GM12892 (cell line): ENCODE data around the gene BHLHE40. TPM values are rescaled to one million over a fixed set of nuclear protein-coding genes. Genes with fewer than 3 reads are reported as not detected.

ENCODE experiments used
- DNase-seq: peaks from one replicate; pipeline ENCODE4 v3.0.0; 2011; ENCODE audit not compliant: insufficient read length
- FAIRE-seq: peaks from 2 replicates; lab custom pipeline; 2011; peaks lifted over from hg19 to GRCh38; lab: Jason Lieb, UNC
- POLR2A ChIP-seq: IDR thresholded peaks from 2 replicates; pipeline ENCODE4 v1.6.1; 2011; ENCODE audit warnings: low read depth, low read length, control low read depth
- POLR2AphosphoS5 ChIP-seq: IDR thresholded peaks from 2 replicates; pipeline ENCODE4 v1.6.1; 2011; ENCODE audit warnings: low read depth, low read length, control low read depth
- TAF1 ChIP-seq: IDR thresholded peaks from 2 replicates; pipeline ENCODE4 v1.6.1; 2011; ENCODE audit warnings: low read depth, mild to moderate bottlenecking, control low read depth, low read length, borderline replicate concordance
- polyA plus RNA-seq: library from polyadenylated mRNA; unstranded; fragments of >200 nt; gene quantifications from one replicate; pipeline ENCODE4 v1.2.1, GENCODE V29; 2012; ENCODE audit warnings: missing spikeins, inconsistent platforms; ENCODE audit not compliant: missing spikeins

The BHLHE40 gene
- 117 TPM for polyA plus RNA-seq

- FAIRE-seq (no peak), DNase-seq (no peak)
Measured at GRCh38 chr3:4979428-4980228, at the start of gene BHLHE40. BHLHE40 (plus strand) TSS chr3:4979437; CDS start chr3:4979719, 282 bp downstream.

GRCh38 chr3:4930501-4930900, 48.7 kb upstream of the BHLHE40 start:
- TF ChIP-seq POLR2A (no peak), POLR2AphosphoS5 (no peak), TAF1 (no peak)
- FAIRE-seq (no peak), DNase-seq (no peak)

More at GRCh38 chr3:4979428-4980228, at the start of gene BHLHE40:
- TF ChIP-seq POLR2AphosphoS5 (peak; percentile 95), POLR2A (peak; percentile 89; the same call in 1 of the 2 replicates), TAF1 (peak; percentile 92)

GRCh38 chr3:4934050-4934449, 45.2 kb upstream of the BHLHE40 start:
- no peak for FAIRE-seq
- no peak for DNase-seq
- no peak for TF ChIP-seq POLR2AphosphoS5
- no peak for TF ChIP-seq POLR2A
- no peak for TF ChIP-seq TAF1

- TF ChIP-seq POLR2A (no peak), POLR2AphosphoS5 (no peak), TAF1 (no peak)
- DNase-seq (no peak), FAIRE-seq (peak; percentile 76)
Measured at GRCh38 chr3:4935347-4935746, 43.9 kb upstream of the BHLHE40 start.

GRCh38 chr3:4936982-4937614, 42.1 kb upstream of the BHLHE40 start:
- no peak for TF ChIP-seq POLR2AphosphoS5
- no peak for TF ChIP-seq TAF1
- no peak; the same call in 1 of the 2 replicates for TF ChIP-seq POLR2A
- FAIRE-seq (peak; percentile 27), DNase-seq (no peak)

GRCh38 chr3:4938281-4938982, 40.8 kb upstream of the BHLHE40 start:
- TF ChIP-seq POLR2A, result no peak
- FAIRE-seq, result peak; percentile 38

GRCh38 chr3:4939276-4939675, 40.0 kb upstream of the BHLHE40 start:
- TF ChIP-seq TAF1 (no peak), POLR2AphosphoS5 (no peak), POLR2A (no peak)
- no peak for DNase-seq
- FAIRE-seq, result no peak

More at GRCh38 chr3:4938281-4938982, 40.8 kb upstream of the BHLHE40 start:
- no peak for DNase-seq

- DNase-seq, result no peak
- no peak for TF ChIP-seq POLR2AphosphoS5
- no peak for TF ChIP-seq POLR2A
- TF ChIP-seq TAF1, result no peak
- no peak for FAIRE-seq
Measured at GRCh38 chr3:4940985-4941384, 38.3 kb upstream of the BHLHE40 start.

- FAIRE-seq, result no peak
- DNase-seq, result no peak
- no peak for TF ChIP-seq POLR2AphosphoS5
- TF ChIP-seq TAF1, result no peak
- no peak for TF ChIP-seq POLR2A
Measured at GRCh38 chr3:4943549-4943948, 35.7 kb upstream of the BHLHE40 start.

GRCh38 chr3:4945324-4945723, 33.9 kb upstream of the BHLHE40 start:
- FAIRE-seq (no peak), DNase-seq (no peak)
- TF ChIP-seq TAF1, result no peak
- no peak for TF ChIP-seq POLR2AphosphoS5
- TF ChIP-seq POLR2A, result no peak

GRCh38 chr3:4947028-4947427, 32.2 kb upstream of the BHLHE40 start:
- TF ChIP-seq POLR2AphosphoS5, result no peak
- TF ChIP-seq POLR2A, result no peak
- TF ChIP-seq TAF1, result no peak
- DNase-seq, result no peak
- FAIRE-seq, result no peak

- TF ChIP-seq POLR2AphosphoS5 (no peak), TAF1 (no peak), POLR2A (no peak)
- FAIRE-seq (no peak), DNase-seq (no peak)
Measured at GRCh38 chr3:4948395-4948794, 30.8 kb upstream of the BHLHE40 start.
